ENCODE measurements around the gene FXYD7.

DNA sequence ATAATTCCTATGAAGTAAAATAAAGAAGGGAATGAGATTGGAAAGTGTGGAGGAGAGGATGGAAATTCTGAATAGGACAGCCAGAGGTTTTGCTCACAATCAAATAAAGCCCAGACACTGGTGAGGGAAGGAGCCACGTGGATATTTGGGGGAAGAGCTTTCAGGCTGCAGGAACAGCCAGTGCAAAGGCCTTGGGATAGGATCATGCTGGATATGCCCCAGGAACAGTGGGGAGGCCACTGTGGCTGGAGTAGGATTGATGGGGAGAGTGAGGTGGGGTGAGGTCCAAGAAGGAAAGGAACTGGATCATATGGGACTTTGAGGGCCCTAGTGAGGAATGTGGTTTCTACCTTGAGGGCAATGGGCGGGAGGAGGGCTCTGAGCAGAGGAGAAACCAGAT, 7.4 kb downstream of the FXYD7 start:
- TF ChIP-seq, protein P1, sequence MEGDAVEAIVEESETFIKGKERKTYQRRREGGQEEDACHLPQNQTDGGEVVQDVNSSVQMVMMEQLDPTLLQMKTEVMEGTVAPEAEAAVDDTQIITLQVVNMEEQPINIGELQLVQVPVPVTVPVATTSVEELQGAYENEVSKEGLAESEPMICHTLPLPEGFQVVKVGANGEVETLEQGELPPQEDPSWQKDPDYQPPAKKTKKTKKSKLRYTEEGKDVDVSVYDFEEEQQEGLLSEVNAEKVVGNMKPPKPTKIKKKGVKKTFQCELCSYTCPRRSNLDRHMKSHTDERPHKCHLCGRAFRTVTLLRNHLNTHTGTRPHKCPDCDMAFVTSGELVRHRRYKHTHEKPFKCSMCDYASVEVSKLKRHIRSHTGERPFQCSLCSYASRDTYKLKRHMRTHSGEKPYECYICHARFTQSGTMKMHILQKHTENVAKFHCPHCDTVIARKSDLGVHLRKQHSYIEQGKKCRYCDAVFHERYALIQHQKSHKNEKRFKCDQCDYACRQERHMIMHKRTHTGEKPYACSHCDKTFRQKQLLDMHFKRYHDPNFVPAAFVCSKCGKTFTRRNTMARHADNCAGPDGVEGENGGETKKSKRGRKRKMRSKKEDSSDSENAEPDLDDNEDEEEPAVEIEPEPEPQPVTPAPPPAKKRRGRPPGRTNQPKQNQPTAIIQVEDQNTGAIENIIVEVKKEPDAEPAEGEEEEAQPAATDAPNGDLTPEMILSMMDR (IDR thresholded peaks at IDR 0.05), result no peak
- no peak for TF ChIP-seq POLR2A (IDR thresholded peaks at IDR 0.05)
